ENCODE data around the gene TMEM52.
A peak's percentile ranks its signal among the peaks of the same experiment; 100 is the strongest.

The TMEM52 gene

DNA sequence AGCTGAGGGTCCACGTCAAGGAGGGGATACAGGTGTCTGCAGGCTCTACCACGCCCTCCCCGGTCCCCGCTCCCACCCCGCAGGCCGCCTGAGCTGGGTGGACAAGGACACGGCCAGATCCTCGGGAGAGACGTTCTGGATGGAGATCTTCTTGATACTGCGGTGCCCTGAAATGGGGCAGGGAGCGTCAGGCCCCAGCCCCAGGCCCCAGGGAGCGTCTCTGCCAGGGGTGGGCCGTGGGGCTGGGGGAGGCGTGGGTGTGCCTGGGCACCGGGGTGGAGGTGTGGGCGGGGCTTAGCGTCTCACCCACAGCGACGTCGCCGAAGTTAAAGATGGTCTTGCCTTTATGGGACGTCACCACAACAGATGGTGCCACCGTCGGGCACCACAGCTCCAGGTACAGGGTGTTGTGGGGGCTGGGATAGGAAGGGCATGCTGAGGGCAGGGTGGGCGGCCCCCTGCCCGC, 7.3 kb upstream of the TMEM52 start:
- no peak for DNase-seq (ENCODE audit: low spot score)

DNA sequence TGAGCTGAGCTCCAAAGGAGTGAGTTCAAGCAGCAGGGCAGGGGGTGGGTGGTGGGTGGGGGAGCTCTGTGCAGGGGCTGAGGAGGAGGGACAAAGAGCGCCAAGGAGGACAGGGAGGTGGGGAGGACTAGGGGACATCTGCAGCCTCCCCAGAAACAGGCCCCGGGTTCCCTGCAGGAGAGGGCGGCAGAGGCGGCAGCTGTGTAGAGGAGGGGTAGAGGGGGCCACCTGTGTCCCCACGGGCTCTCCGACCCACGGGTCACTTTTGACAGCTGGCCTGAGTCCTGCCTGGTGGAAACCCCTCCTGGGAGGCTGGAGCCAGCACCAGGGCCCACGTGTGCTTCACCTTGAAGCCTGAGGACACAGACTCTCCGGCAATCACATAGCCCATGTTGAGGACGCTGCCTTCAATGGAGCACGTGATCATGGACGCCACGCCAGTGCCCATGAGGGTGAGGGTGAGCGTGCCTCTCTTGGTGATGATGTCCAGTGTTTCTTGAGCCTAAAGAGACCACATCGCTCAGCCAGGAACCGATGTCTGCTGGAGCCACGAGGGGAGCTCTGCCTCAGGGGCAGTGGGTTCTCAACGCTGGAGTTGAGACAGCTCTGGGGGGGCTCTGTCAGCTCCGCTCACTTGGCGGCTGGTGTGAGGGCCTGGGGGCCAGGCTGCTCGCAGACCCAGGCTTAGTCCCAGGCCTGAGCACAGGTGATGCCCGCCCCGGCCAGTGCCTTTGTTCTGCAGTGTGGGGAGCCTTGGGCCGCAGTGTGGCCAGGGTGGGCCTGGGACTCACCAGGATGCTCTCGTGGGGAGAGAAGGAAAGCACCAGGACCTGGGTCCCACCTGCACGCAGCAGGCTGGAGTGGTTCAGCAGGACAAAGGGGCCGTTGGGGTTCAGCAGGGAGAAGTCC, 6.6 kb upstream of the TMEM52 start:
- DNase-seq (ENCODE audit: low spot score), result no peak

DNA sequence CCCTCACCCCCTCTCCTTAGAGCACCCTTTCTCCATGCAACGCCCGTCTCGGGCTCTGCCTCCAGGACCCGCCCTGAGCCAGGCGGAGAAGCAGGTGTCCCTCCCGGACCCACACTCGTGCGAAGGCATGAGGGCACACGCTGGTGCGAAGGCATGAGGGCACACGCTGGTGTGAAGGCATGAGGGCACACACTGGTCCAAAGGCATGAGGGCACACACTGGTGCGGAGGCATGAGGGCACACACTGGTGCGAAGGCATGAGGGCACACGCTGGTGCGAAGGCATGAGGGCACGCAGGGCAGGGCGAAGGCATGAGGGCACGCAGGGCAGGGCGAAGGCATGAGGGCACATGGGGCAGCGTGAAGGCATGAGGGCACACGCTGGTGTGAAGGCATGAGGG, 5.8 kb upstream of the TMEM52 start:
- no peak for DNase-seq (ENCODE audit: low spot score)

DNA sequence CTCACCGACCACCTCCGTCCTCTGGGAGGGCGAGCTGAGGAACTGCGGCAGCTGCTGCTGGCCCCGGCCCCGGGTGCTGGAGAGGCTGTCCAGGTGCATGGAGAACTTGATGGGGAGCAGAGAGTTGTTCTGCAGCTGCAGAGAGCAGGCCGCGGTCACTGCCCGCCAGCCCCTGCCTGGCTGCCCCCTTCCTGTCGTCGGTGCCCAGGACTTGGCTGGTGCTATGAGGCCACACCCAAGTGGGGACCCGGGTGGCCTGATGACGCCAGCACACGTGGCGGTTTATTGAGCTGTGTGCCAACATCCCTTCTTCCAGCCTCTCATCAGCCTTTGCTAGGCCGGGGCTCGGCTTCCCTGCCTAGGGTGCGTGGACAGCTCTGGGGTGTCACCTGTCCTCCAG, 5.3 kb upstream of the TMEM52 start:
- DNase-seq (ENCODE audit: low spot score), result no peak

DNA sequence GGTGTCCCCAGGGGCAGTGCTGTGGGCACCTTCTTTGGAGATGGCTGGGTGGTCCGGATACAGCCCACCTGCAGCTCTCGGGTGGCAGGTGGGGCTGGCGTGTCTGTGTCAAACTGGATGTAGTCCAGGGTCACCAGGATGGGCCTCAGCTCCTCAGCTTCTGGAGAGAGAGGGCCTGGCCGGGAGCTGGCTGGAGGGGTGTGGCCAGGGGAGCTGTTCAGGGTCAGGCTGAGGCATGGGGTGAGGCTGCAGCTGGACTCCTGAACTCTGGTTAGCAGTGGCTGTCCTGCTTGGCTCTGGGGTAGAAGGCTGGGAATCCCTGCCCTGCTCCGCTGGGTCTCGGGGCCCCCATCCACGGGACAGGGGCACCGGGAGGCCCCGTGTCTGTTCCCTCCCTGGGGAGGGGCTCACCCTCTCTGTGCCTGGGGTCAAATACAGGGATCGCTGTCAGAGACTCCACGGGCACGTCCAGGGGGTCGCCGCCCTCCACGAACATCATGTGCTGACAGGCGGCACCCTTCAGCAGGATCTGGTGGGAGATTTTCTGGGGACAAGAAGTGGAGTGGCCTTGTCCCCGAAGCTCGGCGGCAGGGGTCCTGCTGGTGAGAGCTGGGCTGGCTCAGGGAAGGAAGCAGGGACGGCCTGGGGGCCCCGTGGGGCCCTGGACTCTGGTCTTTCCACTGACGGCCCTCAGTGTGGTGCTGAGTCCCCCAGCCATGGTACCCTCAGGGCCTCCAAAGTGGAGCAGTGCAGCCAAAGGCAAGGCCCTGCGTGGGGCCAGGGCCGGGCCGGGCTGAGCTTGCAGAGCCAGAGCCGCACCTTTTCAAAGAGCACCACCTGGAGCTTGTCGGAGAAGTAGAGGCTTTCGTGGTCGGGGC, 4.1 kb upstream of the TMEM52 start:
- no peak for DNase-seq (ENCODE audit: low spot score)

DNA sequence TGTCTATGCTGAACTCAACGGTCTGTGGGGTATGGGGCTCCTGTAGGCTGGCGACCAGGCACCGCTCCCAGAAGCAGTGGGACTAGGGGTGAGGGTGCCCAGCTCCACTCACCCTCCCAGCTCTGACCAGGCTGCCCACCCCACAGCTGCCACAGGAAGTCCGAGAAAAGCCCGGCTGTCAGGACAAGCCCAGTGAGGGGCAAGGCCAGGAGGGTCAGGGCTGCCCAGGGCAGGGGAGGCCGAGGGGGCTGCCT, 3.5 kb upstream of the TMEM52 start:
- DNase-seq (ENCODE audit: low spot score), result no peak

DNA sequence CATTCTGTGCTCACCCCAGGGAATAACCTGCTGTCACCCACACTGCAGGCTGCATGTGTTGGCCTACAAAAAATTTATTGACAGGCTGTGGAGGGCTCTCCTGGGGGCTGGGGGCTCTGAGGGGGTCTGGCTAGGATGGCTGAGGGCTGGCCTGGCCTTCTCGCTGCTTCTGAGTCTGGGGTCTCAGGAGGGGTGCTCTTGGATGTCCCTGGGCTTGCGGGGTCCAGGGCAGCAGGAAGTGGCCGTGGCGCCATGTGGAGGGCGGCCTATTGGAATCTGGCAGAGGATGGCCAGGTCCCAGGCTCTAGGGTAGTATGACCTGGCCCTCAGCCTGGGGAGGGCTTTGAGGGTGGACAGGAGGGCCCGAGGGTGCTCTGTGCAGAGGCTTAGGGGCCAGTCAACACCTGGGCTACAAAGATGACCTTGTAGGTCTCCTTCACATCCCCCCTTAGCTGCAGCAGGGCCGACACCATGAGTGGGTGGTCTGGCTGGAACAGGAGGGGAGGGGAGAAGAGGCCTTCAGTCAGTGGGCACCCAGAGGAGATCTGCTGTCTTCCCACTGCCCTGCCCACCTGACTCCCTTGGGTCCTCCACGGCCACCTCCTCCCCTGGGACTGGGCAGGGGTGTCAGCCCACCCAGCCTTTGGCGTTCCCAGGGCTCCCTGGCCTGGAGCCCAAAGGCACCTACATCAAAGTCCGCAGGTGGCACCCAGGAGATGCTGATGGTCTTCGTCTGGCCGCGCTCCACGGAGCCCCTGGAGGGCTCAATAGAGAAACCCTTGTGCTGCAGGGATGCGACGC, 3.0 kb upstream of the TMEM52 start:
- no peak for DNase-seq (ENCODE audit: low spot score)

DNA sequence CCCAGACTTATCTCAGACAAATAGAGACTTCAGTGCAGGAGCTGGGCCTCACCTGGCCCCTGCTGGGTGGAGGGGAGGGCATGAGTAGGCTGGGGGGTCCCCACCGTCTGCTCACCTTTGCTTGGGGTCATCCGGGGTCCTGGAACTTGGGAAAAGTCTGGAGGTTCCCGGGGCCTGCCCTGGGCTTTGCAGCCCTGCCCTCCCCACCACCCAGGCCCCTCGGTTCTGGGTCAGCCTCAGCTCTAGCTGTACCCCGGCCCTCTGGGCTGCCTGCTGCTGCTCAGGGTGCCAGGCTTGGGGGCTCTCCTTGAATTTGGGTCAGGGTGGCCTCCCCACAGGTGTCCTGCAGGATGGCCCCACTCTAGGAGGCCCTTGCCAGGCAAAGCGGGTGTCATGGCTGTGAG, 2.4 kb upstream of the TMEM52 start:
- DNase-seq (ENCODE audit: low spot score), result no peak

DNA sequence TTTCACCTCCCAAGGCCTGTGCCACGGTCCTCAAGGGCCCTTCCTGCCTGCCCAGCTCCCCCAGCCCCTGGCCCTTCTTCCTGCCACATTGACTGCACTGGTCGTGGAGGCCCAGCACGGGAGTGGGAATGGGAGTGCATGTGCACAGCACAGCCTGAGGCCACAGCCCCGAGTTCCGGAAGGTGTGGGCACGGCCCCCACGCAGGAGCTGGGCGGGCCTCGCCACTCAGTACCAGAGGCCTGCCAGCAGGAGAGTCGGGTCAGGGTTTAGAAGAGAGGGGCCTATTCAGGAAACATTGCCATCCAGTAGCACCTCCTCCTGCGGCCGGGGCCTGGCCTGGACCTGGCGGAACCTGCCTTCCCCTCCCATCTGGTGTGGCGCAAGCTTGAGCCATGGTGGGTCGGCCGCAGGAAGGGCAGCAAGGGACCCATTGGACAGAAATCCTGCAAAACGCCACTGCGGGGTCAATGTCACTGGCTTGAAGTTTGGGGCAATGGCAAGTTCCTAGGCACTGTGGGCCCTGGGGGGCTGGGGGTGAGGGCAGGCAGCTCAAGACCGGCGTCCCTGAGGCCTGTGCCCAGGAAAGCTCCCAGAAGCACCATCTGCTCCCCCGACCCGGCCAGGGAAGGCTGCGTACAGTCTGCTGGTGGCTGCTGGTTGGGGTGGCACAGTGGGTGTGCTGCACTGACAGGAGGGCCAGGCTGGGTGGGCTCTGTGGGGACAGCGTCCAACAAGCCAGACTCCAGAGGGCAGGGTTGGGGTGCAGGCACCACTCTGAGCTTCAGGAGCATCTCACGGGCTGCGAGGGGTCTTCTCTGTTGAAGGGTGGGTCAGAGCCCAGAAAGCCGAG, 1.8 kb upstream of the TMEM52 start:
- no peak for DNase-seq (ENCODE audit: low spot score)

DNA sequence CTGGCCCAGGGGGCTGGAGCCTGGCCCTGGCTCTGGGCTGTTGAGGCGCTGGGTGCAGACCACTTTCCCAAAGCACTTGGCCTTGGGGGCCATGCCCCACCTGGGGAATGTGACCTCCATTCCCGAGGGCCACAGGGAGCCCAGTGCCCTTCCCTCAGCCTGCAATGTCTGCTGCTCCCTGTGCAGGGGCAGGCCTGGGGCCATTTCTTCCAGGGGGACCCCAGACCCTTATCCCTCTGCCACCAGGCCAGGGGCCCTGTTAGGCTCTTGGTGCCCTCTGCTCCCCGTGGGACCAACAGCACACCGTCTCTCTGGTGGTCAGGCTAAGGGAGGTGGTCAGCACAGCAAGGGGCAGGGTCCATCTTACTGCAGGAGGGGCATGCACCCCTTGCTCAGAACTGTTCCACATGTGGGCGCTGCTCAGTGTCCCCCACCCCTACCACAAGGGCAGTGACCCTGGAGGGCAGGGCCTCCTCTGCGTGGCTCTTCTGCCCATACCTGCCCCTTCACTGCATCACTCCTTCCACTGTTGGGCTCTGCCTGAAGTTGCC, 1.1 kb upstream of the TMEM52 start:
- no peak for DNase-seq (ENCODE audit: low spot score)

DNA sequence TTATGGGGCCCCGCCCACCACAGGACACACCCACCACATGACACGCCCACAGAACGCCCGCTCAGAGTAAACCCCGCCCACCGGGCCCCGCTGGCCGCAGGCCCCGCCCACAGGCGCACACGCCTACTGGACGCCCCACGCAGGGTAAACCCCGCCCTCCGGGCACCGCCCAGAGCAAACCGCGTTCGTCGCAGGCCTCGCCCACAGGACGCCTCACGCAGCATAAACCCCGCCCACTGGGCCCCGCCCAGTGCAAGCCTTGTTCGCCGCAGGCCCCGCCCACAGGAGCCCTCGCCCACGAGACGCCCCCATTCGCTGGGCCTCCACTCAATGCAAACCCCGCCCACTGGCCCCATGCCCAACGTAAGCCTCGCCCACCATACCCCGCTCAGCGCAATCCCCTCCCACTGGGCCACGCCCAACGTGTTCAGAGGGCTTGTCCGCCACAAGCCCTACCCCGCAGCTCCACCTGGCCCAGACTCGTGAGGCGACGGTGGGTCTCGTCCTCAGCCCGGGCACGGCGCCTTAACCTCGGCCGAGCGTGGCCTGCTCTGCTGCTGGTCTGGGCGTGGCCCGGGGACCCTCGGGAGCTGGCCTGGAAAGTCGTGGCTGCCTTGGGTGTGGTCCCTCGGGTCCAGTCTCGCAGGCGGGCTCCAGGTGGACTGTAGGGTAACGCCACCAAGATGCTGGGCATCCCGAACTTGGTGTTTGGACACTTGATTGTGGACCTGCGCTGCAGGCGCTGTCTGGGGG, 401 bp upstream of the TMEM52 start:
- peak; percentile 98 for DNase-seq (ENCODE audit: low spot score)

DNA sequence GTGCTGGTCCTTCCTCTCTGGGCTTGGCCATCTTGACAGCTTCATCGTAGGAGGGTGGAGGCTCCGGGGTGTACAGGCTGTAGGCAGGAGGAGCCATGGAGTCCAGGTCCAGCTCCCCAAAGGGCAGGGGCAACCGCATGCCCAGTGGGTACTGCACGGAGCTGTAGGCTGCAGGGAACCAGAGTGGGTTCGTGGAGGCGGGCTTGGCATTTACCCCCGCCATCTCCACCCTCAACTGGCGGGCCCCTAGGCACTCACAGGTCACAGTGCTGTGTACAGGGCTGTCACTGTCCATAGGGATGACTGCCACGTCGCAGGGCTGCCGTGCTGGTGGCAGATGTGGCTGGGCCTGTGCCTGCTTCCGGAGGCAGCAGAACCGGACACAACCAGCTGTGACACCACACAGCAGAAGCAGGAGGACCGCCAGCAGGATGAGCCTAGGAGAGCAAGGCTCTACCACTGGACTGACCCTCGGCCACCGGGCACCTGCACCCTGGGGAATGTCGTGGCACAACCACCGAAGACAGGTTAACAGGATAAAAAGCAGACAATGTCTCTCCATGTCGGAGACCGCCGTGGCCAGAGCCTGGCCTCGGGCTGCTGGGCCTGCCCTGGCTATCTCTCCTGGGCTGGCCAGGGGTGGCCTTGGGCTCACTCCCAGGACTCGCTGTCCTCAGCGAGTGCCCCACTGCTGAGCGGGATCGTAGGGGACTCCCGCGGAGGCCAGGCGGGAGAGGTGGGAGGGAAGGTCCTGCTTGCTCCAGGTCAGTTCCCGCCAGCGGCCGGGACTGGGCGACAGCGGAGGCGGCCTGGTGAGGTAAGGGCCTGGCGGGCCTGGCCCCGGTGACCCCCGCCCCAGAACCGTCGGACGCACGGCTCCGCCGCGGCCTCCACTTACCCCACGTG, 831 bp downstream of the TMEM52 start:
- no peak for DNase-seq (ENCODE audit: low spot score)

DNA sequence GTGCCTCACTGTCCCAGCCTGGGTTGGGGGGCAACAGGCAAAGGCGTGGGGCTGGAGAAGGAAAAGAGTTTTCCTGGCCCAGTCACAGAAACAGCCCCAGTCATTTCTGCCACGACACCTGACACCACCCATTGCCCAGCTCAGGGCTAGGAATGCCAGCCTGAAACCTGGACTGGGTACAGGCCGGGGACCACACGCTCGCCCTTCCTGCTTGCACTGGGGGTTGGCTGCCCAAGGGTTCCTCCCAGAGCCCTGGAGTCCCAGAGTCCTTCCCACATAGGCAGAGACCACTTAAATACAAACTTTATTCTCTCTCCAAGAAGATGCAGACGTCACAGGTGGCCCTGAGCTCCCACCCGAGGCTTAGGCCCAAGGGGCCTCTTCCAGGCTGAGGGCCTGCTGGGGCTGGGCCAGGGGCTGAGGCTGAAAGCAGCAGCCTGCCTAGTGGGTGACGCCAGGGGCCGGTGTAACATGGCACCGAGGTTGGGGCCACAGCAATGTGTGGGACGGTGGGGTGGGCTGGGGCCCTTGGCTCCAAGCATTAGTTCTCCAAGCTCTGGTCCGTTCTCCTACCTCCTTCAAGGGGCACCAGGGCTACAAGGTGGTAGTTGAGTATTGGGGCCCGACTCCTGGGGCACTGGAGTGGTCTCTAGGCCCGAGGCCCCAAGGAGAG, 1.6 kb downstream of the TMEM52 start:
- no peak for DNase-seq (ENCODE audit: low spot score)

DNA sequence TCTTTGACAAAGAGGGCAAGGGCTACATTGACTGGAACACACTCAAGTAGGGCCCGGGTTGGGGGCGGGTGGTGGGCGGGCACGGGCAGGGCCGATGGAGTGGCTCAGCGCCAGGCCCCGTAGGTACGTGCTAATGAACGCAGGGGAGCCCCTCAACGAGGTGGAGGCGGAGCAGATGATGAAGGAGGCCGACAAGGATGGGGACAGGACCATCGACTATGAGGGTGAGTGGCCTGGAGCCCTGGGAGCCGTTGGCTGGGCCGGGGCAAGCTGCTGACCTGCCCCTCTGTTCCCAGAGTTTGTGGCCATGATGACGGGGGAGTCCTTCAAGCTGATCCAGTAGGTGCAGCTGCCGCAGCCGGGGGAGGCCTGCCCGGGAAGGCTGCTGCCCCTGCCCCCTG, 2.2 kb downstream of the TMEM52 start:
- no peak for DNase-seq (ENCODE audit: low spot score)

DNA sequence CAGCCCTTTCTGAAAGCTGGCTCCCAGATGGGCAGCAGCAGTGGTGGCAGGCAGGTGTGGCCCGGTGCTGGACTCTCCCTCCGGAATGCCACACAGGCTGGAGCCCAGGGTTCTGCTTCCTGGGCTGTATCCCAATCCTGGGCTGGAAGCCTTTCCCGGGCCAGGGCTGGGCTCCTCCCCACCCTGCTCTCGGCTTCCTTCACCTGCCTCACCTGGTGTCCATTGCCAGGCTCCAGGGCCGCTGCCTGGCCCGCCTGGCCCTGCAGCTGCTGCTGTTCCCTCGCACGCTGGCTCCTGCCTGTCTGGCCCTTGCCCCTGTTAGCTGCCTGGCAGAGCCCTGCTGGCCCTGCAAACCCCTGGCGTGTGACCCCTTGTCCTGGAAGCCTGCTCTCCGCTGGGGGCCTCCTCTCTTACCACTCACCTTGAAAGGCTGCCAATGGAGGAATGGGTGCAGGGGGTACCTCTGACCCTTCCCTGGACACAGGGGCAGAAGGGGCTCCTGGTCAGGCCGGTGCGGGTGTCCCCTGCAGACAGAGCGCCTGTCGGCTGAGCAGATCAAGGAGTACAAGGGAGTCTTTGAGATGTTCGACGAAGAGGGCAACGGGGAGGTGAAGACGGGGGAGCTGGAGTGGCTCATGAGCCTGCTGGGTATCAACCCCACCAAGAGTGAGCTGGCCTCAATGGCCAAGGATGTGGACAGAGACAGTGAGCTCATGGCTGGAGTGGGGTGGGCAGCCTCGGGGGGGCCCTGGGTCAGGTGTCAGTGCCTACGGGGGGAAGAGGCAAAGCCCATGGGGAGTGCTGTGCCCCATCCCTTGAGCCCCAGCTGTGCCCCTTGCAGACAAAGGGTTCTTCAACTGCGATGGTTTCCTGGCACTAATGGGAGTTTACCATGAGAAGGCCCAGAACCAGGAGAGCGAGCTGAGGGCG, 2.9 kb downstream of the TMEM52 start:
- no peak for DNase-seq (ENCODE audit: low spot score)

DNA sequence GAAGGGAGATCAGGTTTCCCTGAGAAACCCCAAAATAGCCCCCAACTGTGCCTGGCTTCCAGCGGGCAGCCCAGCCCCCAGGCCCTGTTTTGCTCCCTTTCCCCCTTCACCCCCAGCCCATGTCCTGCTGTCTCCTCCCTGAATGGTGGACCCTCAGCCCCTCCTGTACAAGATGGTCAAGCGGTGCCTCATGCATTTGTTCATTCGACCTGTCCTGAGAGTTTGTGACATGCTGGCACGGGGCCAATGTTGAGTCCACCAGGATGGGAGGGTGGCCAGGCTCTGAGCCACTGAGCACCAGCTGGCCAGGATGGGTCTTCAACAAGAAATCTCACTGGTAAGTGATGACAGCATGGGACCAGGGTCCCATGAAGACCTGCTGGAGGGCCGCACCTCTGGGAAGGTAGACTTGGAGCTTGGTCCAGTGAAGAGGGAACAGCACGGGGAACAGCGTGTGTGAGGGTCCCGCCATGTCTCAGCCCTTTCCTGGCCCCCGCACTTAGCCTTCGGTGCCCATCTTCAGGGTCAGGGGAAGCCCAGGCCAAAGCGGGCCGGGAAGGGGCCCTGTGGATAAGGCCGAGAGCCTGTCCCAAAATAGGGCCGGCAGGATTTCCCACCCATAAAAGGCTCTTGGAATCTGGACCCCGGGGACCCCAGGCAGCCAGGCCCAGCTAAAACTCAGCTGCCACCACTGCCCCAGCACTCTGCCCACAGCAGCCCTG, 3.9 kb downstream of the TMEM52 start, which contains the start of gene CALML6:
TSS of gene CALML6 (plus strand) at position 290 of the 722 bp plus-strand sequence. CDS start at position 311, 21 bp downstream.
- no peak for DNase-seq (ENCODE audit: low spot score)
